Stimulated activated CD4-positive, alpha-beta T cell treated with anti-CD3 and anti-CD28 coated beads, Interleukin-1b, Interleukin-23, amount 100 ng/mL, for 24 hours (primary cell): ENCODE data around the gene TTC4.

ENCODE experiments used
- DNase-seq, 4 experiments: peaks; one replicate each; pipeline ENCODE4 v3.0.0-alpha.2; 2020; ENCODE audit warnings: low read depth in 4 of 4, low spot score in 1 of 4

TTC4 gene

GRCh38 chr1:54715493-54716298, at the start of gene TTC4:
Gene TTC4, plus strand, starts transcription at chr1:54715861. Its CDS starts 48 bp downstream, at chr1:54715909.
- peak; percentile 63 to 78 (median 75) for DNase-seq

- DNase-seq = no peak
Observed at GRCh38 chr1:54666333-54666732, 49.3 kb upstream of the TTC4 start.

GRCh38 chr1:54667797-54668196, 47.9 kb upstream of the TTC4 start:
- DNase-seq = no peak

- no peak for DNase-seq
Observed at GRCh38 chr1:54668567-54668966, 47.1 kb upstream of the TTC4 start.

GRCh38 chr1:54671985-54672608, 43.6 kb upstream of the TTC4 start:
- peak; percentile 35 to 65 (median 52) for DNase-seq

- no peak for DNase-seq
Observed at GRCh38 chr1:54678776-54679643, 36.7 kb upstream of the TTC4 start.

- no peak for DNase-seq
Observed at GRCh38 chr1:54679706-54680105, 36.0 kb upstream of the TTC4 start.

GRCh38 chr1:54680387-54680786, 35.3 kb upstream of the TTC4 start:
- DNase-seq = no peak

GRCh38 chr1:54681358-54681757, 34.3 kb upstream of the TTC4 start:
- no peak for DNase-seq

GRCh38 chr1:54683453-54683852, 32.2 kb upstream of the TTC4 start:
- DNase-seq = no peak

- no peak for DNase-seq
Observed at GRCh38 chr1:54685335-54685905, 30.2 kb upstream of the TTC4 start.

- no peak for DNase-seq
Observed at GRCh38 chr1:54686155-54686554, 29.5 kb upstream of the TTC4 start.

- DNase-seq = no peak
Observed at GRCh38 chr1:54694771-54695170, 20.9 kb upstream of the TTC4 start.

GRCh38 chr1:54695221-54695620, 20.4 kb upstream of the TTC4 start:
- DNase-seq = no peak

GRCh38 chr1:54695764-54696163, 19.9 kb upstream of the TTC4 start:
- DNase-seq = no peak

- DNase-seq = no peak
Observed at GRCh38 chr1:54696262-54696661, 19.4 kb upstream of the TTC4 start.

- no peak for DNase-seq
Observed at GRCh38 chr1:54697896-54698295, 17.8 kb upstream of the TTC4 start.

- DNase-seq = no peak
Observed at GRCh38 chr1:54698346-54698745, 17.3 kb upstream of the TTC4 start.

GRCh38 chr1:54699936-54700525, 15.6 kb upstream of the TTC4 start:
- no peak for DNase-seq

- no peak for DNase-seq
Observed at GRCh38 chr1:54701066-54701465, 14.6 kb upstream of the TTC4 start.

GRCh38 chr1:54701996-54702395, 13.7 kb upstream of the TTC4 start:
- no peak for DNase-seq
